K562 (cell line): ENCODE results near the gene HINT3. TPM values are rescaled to one million over a fixed set of nuclear protein-coding genes. Genes with fewer than 3 reads are reported as not detected.

Experiments used
- DDX20 ChIP-seq: fragments of 450-650 bp; IDR thresholded peaks from 2 replicates; pipeline ENCODE4 v1.6.1; 2016; ENCODE audit warnings: missing genetic modification characterization, low read depth, mild to moderate bottlenecking, missing compliant biosample characterization, moderate library complexity
- FOXJ3 ChIP-seq: sonication (generic); formaldehyde crosslinking; IDR thresholded peaks from 2 replicates; pipeline ENCODE4 v1.4.0; 2020; ENCODE audit warnings: mild to moderate bottlenecking, missing genetic modification reagents
- GATAD2B ChIP-seq: fragments of 450-650 bp; IDR thresholded peaks from 2 replicates; pipeline ENCODE4 v1.6.1; 2017; ENCODE audit warnings: mild to moderate bottlenecking, borderline replicate concordance
- HDAC3 ChIP-seq: fragments of 450-650 bp; IDR thresholded peaks from 2 replicates; pipeline ENCODE4 v1.6.1; 2018; ENCODE audit warnings: borderline replicate concordance, mild to moderate bottlenecking, moderate library complexity; ENCODE audit not compliant: partially characterized antibody
- HDAC6 ChIP-seq: IDR thresholded peaks from 2 replicates; pipeline ENCODE4 v1.6.1; 2012; ENCODE audit warnings: low read depth, mild to moderate bottlenecking, control low read depth, inconsistent platforms, low read length, moderate library complexity
- KLF10 ChIP-seq: fragments of 250-450 bp; sonication (Bioruptor Pico); IDR thresholded peaks from 2 replicates; pipeline ENCODE4 v1.6.1; 2021; ENCODE audit warnings: matching md5 sums
- RFX7 ChIP-seq: fragments of 250-450 bp; sonication (Bioruptor Pico); IDR thresholded peaks from 2 replicates; pipeline ENCODE4 v1.5.1; 2021; ENCODE audit warnings: mild to moderate bottlenecking
- TEAD4 ChIP-seq, 2 experiments: sonication (generic) in 1 of 2; formaldehyde crosslinking in 1 of 2; IDR thresholded peaks; 2 replicates each; pipeline versions ENCODE4 v1.6.1 to v1.8.0; 2012 to 2022; ENCODE audit warnings: borderline replicate concordance in 1 of 2, inconsistent platforms in 1 of 2, low read length in 1 of 2, mild to moderate bottlenecking in 1 of 2, missing genetic modification reagents in 1 of 2
- ZNF133 ChIP-seq: fragments of 250-450 bp; sonication (Bioruptor Pico); IDR thresholded peaks from 2 replicates; pipeline ENCODE4 v1.4.0; 2020; ENCODE audit warnings: mild to moderate bottlenecking
- ZNF184 ChIP-seq: sonication (generic); formaldehyde crosslinking; IDR thresholded peaks from 2 replicates; pipeline ENCODE4 v1.5.0; 2020; ENCODE audit warnings: missing genetic modification reagents
- ZNF316 ChIP-seq: fragments of 450-650 bp; IDR thresholded peaks from 2 replicates; pipeline ENCODE4 v1.6.1; 2016
- ZNF785 ChIP-seq: fragments of 250-450 bp; sonication (Bioruptor Pico); IDR thresholded peaks from 2 replicates; pipeline ENCODE4 v1.4.0; 2020; ENCODE audit warnings: mild to moderate bottlenecking
- polyA plus RNA-seq, 8 experiments: library from polyadenylated mRNA; depleted of rRNA in 4 of 8; stranded (reverse) in 5 of 8; unstranded in 3 of 8; fragments of >200 nt; fragmentation: Nextera tagmentation in 2 of 8; fragmentation: Illumina TruSeq in 1 of 8; extraction: Ambion mirVana in 2 of 8; extraction: Trizol in 1 of 8; gene quantifications; 2 replicates each; pipeline versions ENCODE4 v1.2.1 to v1.2.3, GENCODE V29; 2011 to 2014; ENCODE audit warnings: inconsistent platforms in 1 of 8, missing spikeins in 1 of 8
- total RNA-seq, 7 experiments: library from RNA; depleted of rRNA in 6 of 7; stranded (reverse); fragments of >200 nt in 6 of 7; fragmentation: Illumina TruSeq in 2 of 7; extraction: Trizol in 2 of 7; gene quantifications; 2 replicates each; pipeline versions ENCODE4 v1.2.1 to v1.2.3, GENCODE V29; 2011 to 2021; ENCODE audit warnings: low replicate concordance in 1 of 7
- TF ChIP-seq, protein P1 (sequence below): fragments of 450-650 bp; formaldehyde crosslinking; IDR thresholded peaks from 2 replicates; pipeline ENCODE4 v1.4.0; 2020; ENCODE audit warnings: mild to moderate bottlenecking, mixed read lengths
- TF ChIP-seq, protein P2 (sequence below): fragments of 250-450 bp; sonication (Bioruptor Pico); IDR thresholded peaks from 2 replicates; pipeline ENCODE4 v1.4.0; 2020; ENCODE audit warnings: mild to moderate bottlenecking, moderate library complexity, borderline replicate concordance
- TF ChIP-seq, protein P3 (sequence below): fragments of 250-450 bp; sonication (Bioruptor Pico); IDR thresholded peaks from 2 replicates; pipeline ENCODE4 v1.4.0; 2020; ENCODE audit warnings: borderline replicate concordance
- TF ChIP-seq, protein P4 (sequence below): sonication (generic); formaldehyde crosslinking; IDR thresholded peaks from 2 replicates; pipeline ENCODE4 v1.8.0; 2023; ENCODE audit warnings: mild to moderate bottlenecking, missing genetic modification reagents
- TF ChIP-seq, protein P5 (sequence below): sonication (generic); formaldehyde crosslinking; IDR thresholded peaks from 2 replicates; pipeline ENCODE4 v1.4.0; 2020; ENCODE audit warnings: mild to moderate bottlenecking, missing genetic modification reagents

HINT3 gene
- total and polyA plus RNA-seq, 9 of the 15 experiments (the other 6 are each of a cell fraction or from before 2014, with no cell fraction given), result 1.4 to 16.6 (median 10.8) TPM

DNA sequence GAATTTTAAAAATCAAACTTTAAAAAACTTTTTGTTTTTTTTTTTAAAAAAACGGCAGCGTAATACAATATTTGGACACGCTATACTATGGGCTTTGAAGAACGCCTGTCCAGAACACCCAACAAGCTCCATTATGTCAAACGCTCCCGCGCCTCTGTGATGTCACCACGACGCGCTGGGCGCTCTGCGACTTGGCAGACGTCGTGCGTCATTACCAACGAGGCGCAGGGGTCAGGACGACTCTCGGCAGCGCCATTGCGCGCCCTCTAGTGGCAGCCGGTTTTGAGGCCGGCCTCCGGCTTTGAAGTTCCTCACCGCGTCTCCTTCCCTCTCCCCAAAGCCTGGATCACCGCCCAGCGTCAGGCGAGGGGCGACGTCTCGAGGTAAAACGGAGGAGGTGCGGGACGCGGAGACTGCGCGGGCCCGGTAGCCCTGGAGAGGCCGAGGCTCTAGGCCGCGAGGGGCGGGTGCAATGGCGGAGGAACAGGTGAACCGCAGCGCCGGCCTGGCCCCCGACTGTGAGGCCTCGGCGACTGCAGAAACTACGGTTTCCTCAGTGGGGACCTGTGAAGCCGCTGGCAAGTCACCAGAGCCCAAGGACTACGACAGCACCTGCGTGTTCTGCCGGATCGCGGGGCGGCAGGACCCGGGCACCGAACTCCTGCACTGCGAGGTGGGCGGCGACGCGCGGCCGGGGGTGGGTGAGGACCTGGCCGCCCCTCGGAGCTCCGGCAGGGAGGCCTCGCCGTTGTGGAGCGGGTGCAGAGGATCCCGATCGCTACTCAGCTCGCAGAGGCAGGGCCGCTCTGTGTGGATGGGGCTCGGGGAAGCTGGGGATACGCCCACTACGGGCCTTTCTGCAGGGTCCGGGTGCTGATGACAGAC, at the start of gene HINT3 (continued):
- TF ChIP-seq, protein P1, sequence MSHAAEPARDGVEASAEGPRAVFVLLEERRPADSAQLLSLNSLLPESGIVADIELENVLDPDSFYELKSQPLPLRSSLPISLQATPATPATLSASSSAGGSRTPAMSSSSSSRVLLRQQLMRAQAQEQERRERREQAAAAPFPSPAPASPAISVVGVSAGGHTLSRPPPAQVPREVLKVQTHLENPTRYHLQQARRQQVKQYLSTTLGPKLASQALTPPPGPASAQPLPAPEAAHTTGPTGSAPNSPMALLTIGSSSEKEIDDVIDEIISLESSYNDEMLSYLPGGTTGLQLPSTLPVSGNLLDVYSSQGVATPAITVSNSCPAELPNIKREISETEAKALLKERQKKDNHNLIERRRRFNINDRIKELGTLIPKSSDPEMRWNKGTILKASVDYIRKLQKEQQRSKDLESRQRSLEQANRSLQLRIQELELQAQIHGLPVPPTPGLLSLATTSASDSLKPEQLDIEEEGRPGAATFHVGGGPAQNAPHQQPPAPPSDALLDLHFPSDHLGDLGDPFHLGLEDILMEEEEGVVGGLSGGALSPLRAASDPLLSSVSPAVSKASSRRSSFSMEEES (CRISPR knock-in tag), result no peak
- TF ChIP-seq, protein P2, sequence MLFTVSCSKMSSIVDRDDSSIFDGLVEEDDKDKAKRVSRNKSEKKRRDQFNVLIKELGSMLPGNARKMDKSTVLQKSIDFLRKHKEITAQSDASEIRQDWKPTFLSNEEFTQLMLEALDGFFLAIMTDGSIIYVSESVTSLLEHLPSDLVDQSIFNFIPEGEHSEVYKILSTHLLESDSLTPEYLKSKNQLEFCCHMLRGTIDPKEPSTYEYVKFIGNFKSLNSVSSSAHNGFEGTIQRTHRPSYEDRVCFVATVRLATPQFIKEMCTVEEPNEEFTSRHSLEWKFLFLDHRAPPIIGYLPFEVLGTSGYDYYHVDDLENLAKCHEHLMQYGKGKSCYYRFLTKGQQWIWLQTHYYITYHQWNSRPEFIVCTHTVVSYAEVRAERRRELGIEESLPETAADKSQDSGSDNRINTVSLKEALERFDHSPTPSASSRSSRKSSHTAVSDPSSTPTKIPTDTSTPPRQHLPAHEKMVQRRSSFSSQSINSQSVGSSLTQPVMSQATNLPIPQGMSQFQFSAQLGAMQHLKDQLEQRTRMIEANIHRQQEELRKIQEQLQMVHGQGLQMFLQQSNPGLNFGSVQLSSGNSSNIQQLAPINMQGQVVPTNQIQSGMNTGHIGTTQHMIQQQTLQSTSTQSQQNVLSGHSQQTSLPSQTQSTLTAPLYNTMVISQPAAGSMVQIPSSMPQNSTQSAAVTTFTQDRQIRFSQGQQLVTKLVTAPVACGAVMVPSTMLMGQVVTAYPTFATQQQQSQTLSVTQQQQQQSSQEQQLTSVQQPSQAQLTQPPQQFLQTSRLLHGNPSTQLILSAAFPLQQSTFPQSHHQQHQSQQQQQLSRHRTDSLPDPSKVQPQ, result no peak
- TF ChIP-seq GATAD2B (no peak; the same call in 1 of the 2 replicates), HDAC6 (no peak), HDAC3 (no peak), RFX7 (CRISPR knock-in tag) (no peak), ZNF133 (CRISPR knock-in tag) (no peak), ZNF785 (no peak), ZNF184 (CRISPR knock-in tag) (no peak), TEAD4 (IDR thresholded peaks at IDR 0.05; ENCODE audit: low read length) (peak; percentile 54; the same call in 1 of the 2 replicates), TEAD4 (CRISPR knock-in tag; IDR thresholded peaks at IDR 0.05; ENCODE audit: borderline replicate concordance) (0 out of 2 replicates have a peak, but pooled peaks have one; percentile 40), FOXJ3 (CRISPR knock-in tag) (no peak), ZNF316 (no peak), KLF10 (CRISPR knock-in tag) (no peak), DDX20 (tag) (no peak)
- TF ChIP-seq, protein P3, sequence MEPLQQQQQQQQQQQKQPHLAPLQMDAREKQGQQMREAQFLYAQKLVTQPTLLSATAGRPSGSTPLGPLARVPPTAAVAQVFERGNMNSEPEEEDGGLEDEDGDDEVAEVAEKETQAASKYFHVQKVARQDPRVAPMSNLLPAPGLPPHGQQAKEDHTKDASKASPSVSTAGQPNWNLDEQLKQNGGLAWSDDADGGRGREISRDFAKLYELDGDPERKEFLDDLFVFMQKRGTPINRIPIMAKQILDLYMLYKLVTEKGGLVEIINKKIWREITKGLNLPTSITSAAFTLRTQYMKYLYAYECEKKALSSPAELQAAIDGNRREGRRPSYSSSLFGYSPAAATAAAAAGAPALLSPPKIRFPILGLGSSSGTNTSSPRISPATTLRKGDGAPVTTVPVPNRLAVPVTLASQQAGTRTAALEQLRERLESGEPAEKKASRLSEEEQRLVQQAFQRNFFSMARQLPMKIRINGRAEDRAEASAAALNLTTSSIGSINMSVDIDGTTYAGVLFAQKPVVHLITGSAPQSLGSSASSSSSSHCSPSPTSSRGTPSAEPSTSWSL, result no peak
- TF ChIP-seq, protein P4, sequence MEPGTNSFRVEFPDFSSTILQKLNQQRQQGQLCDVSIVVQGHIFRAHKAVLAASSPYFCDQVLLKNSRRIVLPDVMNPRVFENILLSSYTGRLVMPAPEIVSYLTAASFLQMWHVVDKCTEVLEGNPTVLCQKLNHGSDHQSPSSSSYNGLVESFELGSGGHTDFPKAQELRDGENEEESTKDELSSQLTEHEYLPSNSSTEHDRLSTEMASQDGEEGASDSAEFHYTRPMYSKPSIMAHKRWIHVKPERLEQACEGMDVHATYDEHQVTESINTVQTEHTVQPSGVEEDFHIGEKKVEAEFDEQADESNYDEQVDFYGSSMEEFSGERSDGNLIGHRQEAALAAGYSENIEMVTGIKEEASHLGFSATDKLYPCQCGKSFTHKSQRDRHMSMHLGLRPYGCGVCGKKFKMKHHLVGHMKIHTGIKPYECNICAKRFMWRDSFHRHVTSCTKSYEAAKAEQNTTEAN (CRISPR knock-in tag), result peak; percentile 55; the same call in 1 of the 2 replicates
- TF ChIP-seq, protein P5, sequence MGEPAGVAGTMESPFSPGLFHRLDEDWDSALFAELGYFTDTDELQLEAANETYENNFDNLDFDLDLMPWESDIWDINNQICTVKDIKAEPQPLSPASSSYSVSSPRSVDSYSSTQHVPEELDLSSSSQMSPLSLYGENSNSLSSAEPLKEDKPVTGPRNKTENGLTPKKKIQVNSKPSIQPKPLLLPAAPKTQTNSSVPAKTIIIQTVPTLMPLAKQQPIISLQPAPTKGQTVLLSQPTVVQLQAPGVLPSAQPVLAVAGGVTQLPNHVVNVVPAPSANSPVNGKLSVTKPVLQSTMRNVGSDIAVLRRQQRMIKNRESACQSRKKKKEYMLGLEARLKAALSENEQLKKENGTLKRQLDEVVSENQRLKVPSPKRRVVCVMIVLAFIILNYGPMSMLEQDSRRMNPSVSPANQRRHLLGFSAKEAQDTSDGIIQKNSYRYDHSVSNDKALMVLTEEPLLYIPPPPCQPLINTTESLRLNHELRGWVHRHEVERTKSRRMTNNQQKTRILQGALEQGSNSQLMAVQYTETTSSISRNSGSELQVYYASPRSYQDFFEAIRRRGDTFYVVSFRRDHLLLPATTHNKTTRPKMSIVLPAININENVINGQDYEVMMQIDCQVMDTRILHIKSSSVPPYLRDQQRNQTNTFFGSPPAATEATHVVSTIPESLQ (CRISPR knock-in tag), result peak; percentile 72; the same call in 1 of the 2 replicates
